IMR-90 (cell line): ENCODE results near the gene EPC1. TPM values are rescaled to one million over a fixed set of nuclear protein-coding genes. Genes with fewer than 3 reads are reported as not detected.

Experiments
- ATAC-seq: fragments of 200-7000 bp; cut with Tn5 transposase; 2 replicates; pipeline ENCODE4 v1.9.1; 2020; ENCODE audit warnings: low read depth, mild to moderate bottlenecking, moderate library complexity
- BruUV-seq: library from RNA; stranded (reverse); fragments of 400-500 nt; replicated peaks from 2 replicates; lab custom pipeline; 2021; lab: Mats Ljungman, UMichigan
- CTCF ChIA-PET: fragments of 300-600 bp; formaldehyde crosslinking; extraction: SDS; loops from one replicate; lab custom pipeline; 2021; ENCODE audit warnings: antibody characterized with exemption; lab: Yijun Ruan, JAX
- POLR2A ChIA-PET: fragments of 300-600 bp; sonication (Branson Sonifier 250); formaldehyde crosslinking; loops from one replicate; lab custom pipeline; 2022; ENCODE audit warnings: antibody characterized with exemption; ENCODE audit not compliant: unreplicated experiment; lab: Charles Lee
- DNase-seq: peaks from one replicate; pipeline ENCODE4 v3.0.0; 2013
- H2AFZ ChIP-seq: replicated peaks from 2 replicates; pipeline ENCODE3; 2013; ENCODE audit warnings: low read length, mild to moderate bottlenecking; ENCODE audit not compliant: poor library complexity
- H2AK5ac ChIP-seq: 2 replicates; pipeline ENCODE4 v1.6.1; 2013; ENCODE audit warnings: low read depth, low read length, inconsistent platforms
- H2AK9ac ChIP-seq: replicated peaks from 2 replicates; pipeline ENCODE3; 2013; ENCODE audit warnings: mild to moderate bottlenecking, low read depth, low read length, moderate library complexity; ENCODE audit not compliant: poor library complexity
- H2BK120ac ChIP-seq: 2 replicates; pipeline ENCODE4 v1.6.1; 2013; ENCODE audit warnings: low read depth, low read length, inconsistent platforms
- H2BK15ac ChIP-seq: 3 replicates; pipeline ENCODE4 v1.6.1; 2013; ENCODE audit warnings: low read depth, low read length, inconsistent platforms
- H2BK20ac ChIP-seq: 2 replicates; pipeline ENCODE4 v1.6.1; 2013; ENCODE audit warnings: low read depth, mild to moderate bottlenecking, inconsistent platforms, low read length, moderate library complexity
- H2BK5ac ChIP-seq: 2 replicates; pipeline ENCODE4 v1.6.1; 2013; ENCODE audit warnings: mild to moderate bottlenecking, low read depth, low read length, inconsistent platforms; ENCODE audit not compliant: poor library complexity, severe bottlenecking
- H3K14ac ChIP-seq: replicated peaks from 2 replicates; pipeline ENCODE4 v1.6.1; 2013; ENCODE audit warnings: low read depth, low read length, inconsistent platforms
- H3K18ac ChIP-seq: 2 replicates; pipeline ENCODE4 v1.6.1; 2013; ENCODE audit warnings: low read depth, low read length, control low read depth
- H3K23ac ChIP-seq: 2 replicates; pipeline ENCODE4 v1.6.1; 2013; ENCODE audit warnings: low read depth, low read length, inconsistent platforms
- H3K27ac ChIP-seq: 2 replicates; pipeline ENCODE4 v1.5.1; 2013; ENCODE audit warnings: mild to moderate bottlenecking, control low read depth, low read length; ENCODE audit not compliant: insufficient read depth
- H3K27me3 ChIP-seq: 2 replicates; pipeline ENCODE4 v1.6.1; 2013; ENCODE audit warnings: low read length; ENCODE audit not compliant: control insufficient read depth, insufficient read depth
- H3K36me3 ChIP-seq: 2 replicates; pipeline ENCODE4 v1.6.1; 2013; ENCODE audit warnings: low read length, mixed read lengths; ENCODE audit not compliant: control insufficient read depth, insufficient read depth
- H3K4ac ChIP-seq: 2 replicates; pipeline ENCODE4 v1.6.1; 2013; ENCODE audit warnings: low read depth, low read length, inconsistent platforms
- H3K4me1 ChIP-seq: 2 replicates; pipeline ENCODE4 v1.6.1; 2013; ENCODE audit warnings: low read length, mixed read lengths; ENCODE audit not compliant: control insufficient read depth, insufficient read depth
- H3K4me2 ChIP-seq: 2 replicates; pipeline ENCODE4 v1.6.1; 2013; ENCODE audit warnings: low read depth, mild to moderate bottlenecking, control low read depth, low read length, moderate library complexity
- H3K4me3 ChIP-seq: 2 replicates; pipeline ENCODE4 v1.5.1; 2013; ENCODE audit warnings: low read depth, mild to moderate bottlenecking, control low read depth, low read length, moderate library complexity; ENCODE audit not compliant: insufficient read depth
- H3K56ac ChIP-seq: 2 replicates; pipeline ENCODE4 v1.6.1; 2013; ENCODE audit warnings: low read length, inconsistent platforms; ENCODE audit not compliant: insufficient read depth; ENCODE audit errors: extremely low read depth
- H3K79me1 ChIP-seq, 2 experiments: 2 replicates each; pipeline ENCODE4 v1.6.1; 2013; ENCODE audit warnings: low read length in 2 of 2, inconsistent platforms in 1 of 2, low read depth in 1 of 2
- H3K9ac ChIP-seq: 2 replicates; pipeline ENCODE4 v1.6.1; 2013; ENCODE audit warnings: low read depth, low read length, control low read depth
- H3K9me1 ChIP-seq: 2 replicates; pipeline ENCODE4 v1.6.1; 2013; ENCODE audit warnings: low read length, inconsistent platforms; ENCODE audit not compliant: insufficient read depth
- H3K9me3 ChIP-seq: 2 replicates; pipeline ENCODE4 v1.6.1; 2013; ENCODE audit warnings: low read length; ENCODE audit not compliant: control insufficient read depth, insufficient read depth
- H4K20me1 ChIP-seq: 2 replicates; pipeline ENCODE4 v1.6.1; 2013; ENCODE audit warnings: low read length, inconsistent platforms; ENCODE audit not compliant: insufficient read depth
- H4K5ac ChIP-seq: 2 replicates; pipeline ENCODE4 v1.6.1; 2013; ENCODE audit warnings: mild to moderate bottlenecking, low read depth, low read length, control low read depth
- H4K8ac ChIP-seq, 2 experiments: 2 replicates each; pipeline ENCODE4 v1.6.1; 2013; ENCODE audit warnings: low read depth in 2 of 2, low read length in 2 of 2, control low read depth in 1 of 2, inconsistent platforms in 1 of 2
- H4K91ac ChIP-seq: 2 replicates; pipeline ENCODE4 v1.6.1; 2013; ENCODE audit warnings: low read depth, low read length, inconsistent platforms; ENCODE audit not compliant: insufficient read depth
- CEBPB ChIP-seq: IDR thresholded peaks from 2 replicates; pipeline ENCODE4 v1.6.1; 2012; ENCODE audit warnings: low read depth, low read length, improper control_type of control experiment
- ELK1 ChIP-seq: fragments of 150-350 bp; IDR thresholded peaks from 2 replicates; pipeline ENCODE4 v1.6.1; 2016; ENCODE audit warnings: low read depth, mild to moderate bottlenecking, low read length, moderate library complexity, borderline replicate concordance
- FOS ChIP-seq: fragments of 150-350 bp; IDR thresholded peaks from 2 replicates; pipeline ENCODE4 v1.6.1; 2016; ENCODE audit warnings: low read depth, low read length
- RAD21 ChIP-seq: IDR thresholded peaks from 2 replicates; pipeline ENCODE4 v1.6.1; 2012; ENCODE audit warnings: low read length, improper control_type of control experiment
- SMC3 ChIP-seq: fragments of 150-350 bp; IDR thresholded peaks from 2 replicates; pipeline ENCODE4 v1.6.1; 2016; ENCODE audit warnings: low read depth, mild to moderate bottlenecking, antibody characterized with exemption, low read length, moderate library complexity
- WGBS, 2 experiments: methylation state at CpG; one replicate each; pipeline versions ENCODE4 v1.1.5 to v1.1.7; 2013; ENCODE audit warnings: missing lambda C conversion rate in 2 of 2; ENCODE audit not compliant: insufficient read length in 1 of 2; ENCODE audit errors: extremely low coverage in 2 of 2; 5-methylcytosine and 5-hydroxymethylcytosine counted together
- dilution Hi-C: fragments of 300-500 bp; cut with HindIII; formaldehyde crosslinking; loops from one replicate; pipeline ENCODE4 v1.14.3; 2018; ENCODE audit warnings: low sequenced_read_pairs; ENCODE audit not compliant: unreplicated experiment
- in situ Hi-C: fragments of 300-500 bp; cut with MboI; formaldehyde crosslinking; loops from 3 replicates; pipeline ENCODE4 v1.14.3; 2019; ENCODE audit warnings: low sequenced_read_pairs, inconsistent platforms, mixed read lengths
- intact Hi-C: fragments of 100-400 bp; cut with micrococcal nuclease; formaldehyde crosslinking; loops from 2 replicates; pipeline ENCODE4 v1.10.0; 2022
- polyA plus RNA-seq, 3 experiments: library from polyadenylated mRNA; depleted of rRNA; stranded (reverse); fragments of >200 nt; gene quantifications; 2 replicates each; pipeline ENCODE4 v1.2.3, GENCODE V29; 2012; ENCODE audit warnings: low replicate concordance in 1 of 3
- total RNA-seq: library from RNA; depleted of rRNA; stranded (reverse); fragments of >200 nt; gene quantifications from 2 replicates; pipeline ENCODE4 v1.2.3, GENCODE V29; 2012
- TF ChIP-seq, protein P1 (sequence below): conservative IDR thresholded peaks from 2 replicates; pipeline ENCODE4 v1.5.1; 2012; ENCODE audit warnings: mild to moderate bottlenecking, low read depth, low read length, improper control_type of control experiment

Gene EPC1
- total and polyA plus RNA-seq, 2 of the 4 experiments (the other 2 are of a cell fraction): 21.9 to 23.5 TPM

- in situ Hi-C loops: no loop called here
- H3K14ac ChIP-seq: no peak overlapping the region
- H3K4me2 ChIP-seq: no peak overlapping the region
- no peak for TF ChIP-seq CEBPB
- TF ChIP-seq, protein P1, sequence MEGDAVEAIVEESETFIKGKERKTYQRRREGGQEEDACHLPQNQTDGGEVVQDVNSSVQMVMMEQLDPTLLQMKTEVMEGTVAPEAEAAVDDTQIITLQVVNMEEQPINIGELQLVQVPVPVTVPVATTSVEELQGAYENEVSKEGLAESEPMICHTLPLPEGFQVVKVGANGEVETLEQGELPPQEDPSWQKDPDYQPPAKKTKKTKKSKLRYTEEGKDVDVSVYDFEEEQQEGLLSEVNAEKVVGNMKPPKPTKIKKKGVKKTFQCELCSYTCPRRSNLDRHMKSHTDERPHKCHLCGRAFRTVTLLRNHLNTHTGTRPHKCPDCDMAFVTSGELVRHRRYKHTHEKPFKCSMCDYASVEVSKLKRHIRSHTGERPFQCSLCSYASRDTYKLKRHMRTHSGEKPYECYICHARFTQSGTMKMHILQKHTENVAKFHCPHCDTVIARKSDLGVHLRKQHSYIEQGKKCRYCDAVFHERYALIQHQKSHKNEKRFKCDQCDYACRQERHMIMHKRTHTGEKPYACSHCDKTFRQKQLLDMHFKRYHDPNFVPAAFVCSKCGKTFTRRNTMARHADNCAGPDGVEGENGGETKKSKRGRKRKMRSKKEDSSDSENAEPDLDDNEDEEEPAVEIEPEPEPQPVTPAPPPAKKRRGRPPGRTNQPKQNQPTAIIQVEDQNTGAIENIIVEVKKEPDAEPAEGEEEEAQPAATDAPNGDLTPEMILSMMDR: no peak
- no peak for TF ChIP-seq RAD21
- TF ChIP-seq ELK1: no peak
- TF ChIP-seq FOS: no peak
- TF ChIP-seq SMC3: no peak
- H3K9ac ChIP-seq: no peak overlapping the region
- H4K91ac ChIP-seq: no peak overlapping the region
- no peak overlapping the region for H2BK5ac ChIP-seq
- intact Hi-C loops: no loop called here
- no peak overlapping the region for H2BK120ac ChIP-seq
- H2AK9ac ChIP-seq: no peak overlapping the region
- no peak overlapping the region for H2BK15ac ChIP-seq
- POLR2A ChIA-PET: no interaction called here
- no peak overlapping the region for H3K23ac ChIP-seq
- no peak overlapping the region for H2AFZ ChIP-seq
- no CpG with 5 or more reads among the region's 2 CpGs for WGBS, 2 experiments
- no peaks in the 10 kb centered on the region for H3K9me3 ChIP-seq
- H3K4ac ChIP-seq: no peak overlapping the region
- no peak overlapping the region for H2BK20ac ChIP-seq
- no peak overlapping the region for H3K56ac ChIP-seq
- H3K27ac ChIP-seq: no peak overlapping the region
- H4K20me1 ChIP-seq: peaks cover 89% of the 10 kb centered on the region
- no peak for DNase-seq
- CTCF ChIA-PET: no interaction called here
- no peak for ATAC-seq
- no peak overlapping the region for H2AK5ac ChIP-seq
- no TSS peak for BruUV-seq
- no peak overlapping the region for H4K8ac ChIP-seq
- dilution Hi-C loops: no loop called here
- H4K5ac ChIP-seq: no peak overlapping the region
- no peak overlapping the region for H3K18ac ChIP-seq
- peaks cover 2% of the 10 kb centered on the region; the same call in 1 of the 2 replicates for H3K4me1 ChIP-seq
- peaks cover 10 to 74% of the 10 kb centered on the region in 2 experiments; a peak in 3 of 4 replicates for H3K79me1 ChIP-seq
- 0 out of 2 replicates have a peak, but pooled peaks cover 1% of the 10 kb centered on the region for H3K36me3 ChIP-seq
- H3K4me3 ChIP-seq: no peak overlapping the region
- H3K9me1 ChIP-seq: peaks cover 17% of the 10 kb centered on the region
- H3K27me3 ChIP-seq: no peaks in the 10 kb centered on the region
Measured at GRCh38 chr10:32323051-32323450, 23.9 kb downstream of the EPC1 start.
